ENCODE measurements around the gene SEC22B.
"Not testable (repeated sequence)": the region's sequence is repeated elsewhere in the genome, so short reads cannot be mapped to it uniquely, and the experiment has no call there.

The SEC22B gene

DNA sequence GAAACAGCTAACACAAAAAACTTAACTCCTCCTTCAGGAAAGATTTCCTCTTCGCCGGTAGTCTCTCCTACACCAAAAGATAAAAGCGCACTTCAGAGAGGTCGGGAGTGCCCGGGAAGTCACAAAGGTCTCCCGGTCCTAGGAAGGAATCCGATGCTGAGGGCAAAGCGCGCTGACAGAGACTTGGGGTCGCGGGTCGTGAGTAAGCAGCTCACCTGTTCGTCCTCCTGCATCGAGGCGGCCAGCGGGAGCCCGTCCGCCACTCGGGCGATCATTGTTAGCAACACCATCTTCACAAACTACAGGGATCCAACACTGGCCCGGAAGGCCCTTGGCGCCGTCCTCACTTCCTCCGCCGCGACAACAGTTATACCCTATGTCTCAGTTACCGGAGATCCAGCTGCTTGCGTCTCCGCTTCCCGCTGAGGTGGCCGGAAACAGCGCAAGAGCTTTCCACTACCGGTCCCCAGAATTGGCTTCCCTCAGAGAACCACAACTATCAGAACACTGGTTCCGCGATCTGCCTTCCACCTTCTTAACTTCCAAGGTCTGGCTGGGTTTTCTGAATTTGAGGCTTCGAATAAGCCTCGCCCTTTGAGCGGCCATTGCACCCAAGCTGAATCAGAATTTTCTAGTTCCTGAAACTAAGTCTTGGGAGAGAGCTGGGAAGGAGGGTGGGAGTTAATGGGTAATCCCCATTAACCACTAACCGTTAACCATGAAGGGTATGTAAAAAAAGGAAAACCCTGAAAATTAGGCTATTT, at the start of gene SEC22B:
Gene SEC22B, minus strand, starts transcription at position 429 of the 764 bp plus-strand sequence. Its CDS starts 139 bp downstream, at position 290.
- FAIRE-seq = no peak
- DNase-seq (ENCODE audit: low spot score) = peak; percentile 91

DNA sequence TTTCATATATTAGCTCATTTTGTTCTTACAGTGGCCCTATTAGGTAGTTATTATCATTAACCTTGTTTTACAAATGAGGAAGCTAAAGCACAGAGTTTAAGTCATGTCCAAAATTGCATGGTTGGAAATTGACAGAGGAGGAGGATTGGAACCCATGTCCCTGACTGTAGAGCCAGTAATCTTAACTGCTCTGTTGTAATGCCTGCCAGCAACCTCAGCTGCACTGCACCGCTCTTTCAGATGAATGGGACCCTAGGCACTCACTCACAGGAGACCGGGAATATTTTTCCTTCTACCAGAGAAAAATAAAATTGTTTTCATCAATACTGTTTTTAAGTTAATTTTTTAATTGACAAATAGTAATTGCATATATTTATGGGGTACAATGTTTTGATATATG, 41.6 kb upstream of the SEC22B start:
- DNase-seq (ENCODE audit: low spot score); FAIRE-seq: not testable (repeated sequence)

DNA sequence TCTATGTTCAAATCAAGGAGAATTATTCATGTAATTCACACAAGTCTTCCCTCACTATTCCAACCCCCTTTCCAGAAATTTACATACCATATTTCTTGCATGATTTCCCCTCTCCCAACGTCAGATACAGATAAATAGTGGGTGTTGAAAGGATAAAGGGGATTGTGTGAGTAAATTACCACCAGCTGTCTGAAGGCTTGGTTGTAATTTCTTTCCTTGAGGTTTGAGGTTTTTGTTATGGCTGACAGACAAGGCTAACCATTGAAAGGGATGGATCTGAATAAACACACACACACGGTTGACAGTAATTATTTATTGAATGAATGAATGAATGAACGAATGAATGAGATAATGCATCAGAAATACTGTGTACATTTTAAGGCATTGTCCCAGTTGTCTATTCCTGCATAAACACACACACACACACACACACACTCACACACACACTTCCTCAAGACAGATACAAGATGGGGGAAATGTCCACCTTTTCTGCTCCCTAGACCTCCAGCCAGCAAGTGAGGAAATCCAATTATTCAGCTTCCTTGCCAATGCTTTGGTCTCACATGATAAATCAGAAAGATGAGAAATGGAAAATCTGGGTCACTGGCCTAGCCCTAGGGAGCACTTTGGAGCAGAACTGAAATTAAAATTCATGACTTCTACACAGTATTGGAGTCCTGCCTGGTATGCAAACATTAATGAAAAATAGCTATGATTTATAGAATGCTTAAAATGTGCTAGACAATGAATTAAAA, 41.0 kb upstream of the SEC22B start:
- not testable (repeated sequence) for FAIRE-seq; DNase-seq (ENCODE audit: low spot score)

DNA sequence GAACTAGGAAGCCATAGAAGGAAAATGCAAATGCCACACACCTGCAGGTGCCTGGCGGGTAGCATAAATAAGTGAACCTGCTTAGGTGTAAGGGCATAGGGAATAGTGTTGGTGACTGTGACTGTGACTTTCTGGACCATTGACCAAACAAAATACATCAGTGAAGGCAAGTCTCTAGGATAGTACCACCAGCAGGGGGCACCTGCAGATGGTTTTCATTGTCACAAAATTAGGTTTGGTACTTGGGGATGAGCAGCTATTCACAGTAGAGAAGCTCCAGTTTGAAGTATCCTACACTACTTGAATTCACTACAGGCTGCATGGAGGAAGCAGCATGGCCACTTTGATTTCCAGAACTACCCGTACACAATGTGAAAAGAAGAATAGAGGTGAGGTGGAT, 37.3 kb upstream of the SEC22B start:
- FAIRE-seq; DNase-seq (ENCODE audit: low spot score): not testable (repeated sequence)

DNA sequence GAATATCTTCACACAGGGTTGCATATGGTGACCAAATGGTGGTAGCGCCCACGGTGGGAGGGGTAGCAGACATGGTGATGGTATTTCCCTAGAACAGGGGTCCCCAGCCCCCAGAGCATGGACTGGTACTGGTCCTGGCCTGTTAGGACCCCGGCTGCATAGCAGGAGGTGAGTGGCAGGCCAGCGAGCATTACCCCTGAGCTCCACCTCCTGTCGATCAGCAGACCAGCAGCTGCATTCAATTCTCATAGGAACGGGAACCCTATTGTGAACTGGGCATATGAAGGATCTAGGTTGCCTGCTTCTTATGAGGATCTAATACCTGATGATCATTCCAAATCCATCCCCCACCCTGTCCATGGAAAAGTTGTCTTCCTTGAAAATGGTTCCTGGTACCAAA, 34.4 kb upstream of the SEC22B start:
- not testable (repeated sequence) for DNase-seq (ENCODE audit: low spot score); FAIRE-seq

DNA sequence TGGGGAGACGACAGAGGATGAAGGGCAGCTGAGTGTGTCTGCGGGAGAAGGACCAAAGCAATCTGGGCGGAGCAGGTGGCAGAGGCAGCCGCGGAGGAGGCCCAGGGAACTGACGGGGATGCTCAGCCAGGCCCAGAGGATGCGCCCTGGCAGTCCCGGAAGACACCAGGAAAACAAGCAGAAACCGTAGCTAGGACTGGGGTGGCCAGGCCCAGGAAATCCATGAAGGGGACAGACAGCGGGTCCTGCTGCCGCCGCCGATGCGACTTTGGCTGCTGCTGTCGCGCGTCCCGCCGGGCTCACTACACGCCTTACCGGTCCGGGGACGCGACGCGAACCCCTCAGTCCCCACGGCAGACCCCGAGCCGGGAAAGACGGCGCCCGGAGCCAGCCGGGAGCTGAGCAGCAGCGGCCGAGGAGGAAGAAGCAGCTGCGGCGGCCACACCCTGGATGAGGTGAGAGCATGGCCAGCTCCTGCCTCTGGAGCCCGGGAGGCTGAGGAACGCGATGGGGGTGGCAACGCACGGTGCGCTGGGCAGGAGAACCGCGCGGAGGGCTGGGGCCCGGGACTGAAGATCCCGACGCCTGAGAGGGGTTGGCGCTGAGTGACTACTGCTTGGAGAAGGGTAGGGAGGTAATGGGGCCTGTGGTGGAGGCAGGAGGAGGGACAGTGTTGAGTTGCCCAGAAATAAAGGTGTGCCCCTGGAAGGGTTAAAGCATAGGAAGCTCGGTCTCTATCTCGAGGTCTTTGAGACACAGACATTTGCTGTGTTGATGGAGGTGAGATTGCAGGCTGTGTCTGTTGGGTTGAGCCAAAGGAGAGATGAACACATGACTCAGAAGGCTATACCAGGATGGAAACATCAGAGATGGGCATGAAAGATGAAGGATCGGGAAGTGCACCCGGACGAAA, 20.8 kb upstream of the SEC22B start:
- DNase-seq (ENCODE audit: low spot score); FAIRE-seq: not testable (repeated sequence)

DNA sequence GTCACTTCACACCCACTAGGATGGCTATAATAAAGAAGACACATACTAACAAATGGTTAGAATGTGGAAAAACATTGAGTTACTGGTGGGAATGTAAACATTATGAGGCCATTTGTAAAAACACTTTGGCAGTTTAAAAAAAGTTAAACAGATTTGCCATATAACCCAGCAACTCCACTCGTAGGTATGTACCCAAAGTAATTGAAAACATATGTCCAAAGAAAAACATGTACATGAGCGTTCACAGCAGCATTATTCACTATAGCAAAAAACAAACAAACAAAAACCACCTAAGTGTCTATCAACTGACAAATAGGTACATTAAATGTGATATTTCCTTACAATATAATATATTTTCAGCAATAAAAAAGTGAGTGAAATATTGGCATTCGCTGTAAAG, 12.3 kb upstream of the SEC22B start:
- not testable (repeated sequence) for FAIRE-seq; DNase-seq (ENCODE audit: low spot score)

DNA sequence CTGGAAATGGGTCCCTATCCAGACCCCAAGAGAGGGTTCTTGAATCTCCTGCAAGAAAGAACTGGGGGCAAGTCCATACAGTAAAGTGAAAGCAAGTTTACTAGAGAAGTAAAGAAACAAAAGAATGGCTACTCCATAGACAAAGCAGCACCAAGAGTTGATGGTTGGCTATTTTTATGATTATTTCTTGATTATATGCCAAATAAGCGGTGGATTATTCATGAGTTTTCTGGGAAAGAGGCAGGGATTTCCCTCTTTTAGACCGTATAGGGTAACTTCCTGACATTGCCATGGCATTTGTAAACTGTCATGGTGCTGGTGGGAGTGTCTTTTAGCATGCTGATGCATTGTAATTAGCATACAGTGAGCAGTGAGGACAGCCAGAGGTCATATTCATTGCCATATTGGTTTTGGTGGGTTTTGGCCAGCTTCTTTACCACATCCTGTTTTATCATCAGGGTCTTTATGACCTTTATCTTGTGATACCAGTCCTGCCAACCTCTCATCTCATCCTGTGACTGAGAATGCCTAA, 5.9 kb upstream of the SEC22B start:
- not testable (repeated sequence) for FAIRE-seq; DNase-seq (ENCODE audit: low spot score)

DNA sequence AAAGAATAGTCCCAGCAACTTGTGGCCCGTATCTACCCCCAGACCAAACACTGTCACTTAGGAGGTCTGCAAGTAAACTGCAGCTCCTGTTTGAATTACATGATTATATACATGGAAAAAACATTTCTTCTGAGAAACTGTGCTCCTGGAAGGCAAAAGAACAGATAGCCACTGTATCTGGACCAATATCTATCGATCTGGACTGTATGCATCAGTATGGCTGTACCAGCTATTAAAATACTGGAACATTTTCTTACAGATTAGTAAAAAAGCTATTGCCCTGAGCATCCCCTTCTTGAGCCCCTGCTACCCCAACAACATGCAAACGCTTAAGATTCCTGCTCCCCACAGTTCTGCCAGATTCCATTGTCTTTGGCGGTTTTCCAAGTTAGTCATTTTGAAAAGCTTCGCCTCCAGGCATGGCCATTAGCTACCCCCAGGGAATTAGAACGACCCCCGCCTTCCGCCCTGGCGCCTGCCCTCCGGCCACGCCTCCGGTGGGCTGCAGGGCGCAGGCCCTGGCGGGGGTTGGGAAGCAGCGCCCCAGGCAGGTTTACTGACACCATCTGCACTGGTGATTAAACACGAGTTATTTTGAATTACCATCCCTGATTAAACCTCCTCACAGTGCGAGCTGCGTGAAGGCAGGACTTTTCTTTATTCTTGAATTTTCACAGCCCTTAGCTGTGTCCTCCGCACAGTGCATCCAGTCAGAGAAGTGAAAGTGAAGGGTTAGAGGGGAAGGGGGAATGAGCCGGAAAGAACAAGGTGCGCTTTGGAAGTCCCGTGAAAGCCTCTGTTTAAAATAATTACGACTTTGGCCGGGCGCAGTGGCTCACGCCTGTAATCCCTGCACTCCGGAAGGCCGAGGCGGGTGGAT, 3.7 kb upstream of the SEC22B start:
- FAIRE-seq = not testable (repeated sequence)

DNA sequence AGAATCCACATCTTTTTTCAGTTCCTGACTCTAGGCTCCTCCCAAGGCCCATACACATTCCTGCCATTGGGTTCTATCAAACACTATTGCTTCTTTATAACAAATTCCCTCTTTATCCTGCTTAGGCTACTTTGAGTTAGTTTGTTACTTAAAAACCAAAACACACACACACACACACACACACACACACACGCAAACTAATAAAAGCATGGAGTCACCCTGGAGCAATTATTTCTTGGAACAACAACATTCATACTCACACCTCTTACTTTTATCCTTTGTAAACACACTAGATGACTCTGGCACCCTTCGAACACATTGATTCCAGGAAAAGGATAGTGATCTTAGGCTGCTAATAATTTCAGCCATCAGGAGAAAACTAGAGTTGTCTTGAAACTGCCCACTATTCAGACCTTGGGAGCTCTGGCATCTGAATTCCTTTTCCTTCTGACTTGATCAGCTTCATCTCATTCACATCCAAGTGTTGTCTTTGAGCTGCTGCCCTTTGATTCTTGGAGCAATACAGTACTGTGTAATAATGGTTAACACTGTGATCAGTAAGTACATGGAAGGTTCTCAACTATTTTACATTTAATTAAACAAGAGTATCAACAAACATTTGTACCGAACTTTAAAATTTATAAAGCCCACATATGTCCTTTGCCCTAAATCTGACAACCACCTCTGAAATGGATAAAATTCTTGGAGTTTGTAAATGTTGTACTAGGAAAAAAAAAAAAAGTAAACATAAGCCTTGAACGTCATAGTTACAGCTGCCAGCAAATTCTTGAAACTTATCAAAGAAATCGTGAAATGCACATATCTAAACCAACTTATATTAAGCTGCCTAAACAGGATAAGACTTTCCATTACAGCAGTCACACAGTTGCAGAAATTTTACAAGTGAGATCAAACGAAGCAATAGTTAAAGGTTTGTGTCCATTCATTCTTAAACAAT, 2.8 kb upstream of the SEC22B start:
- DNase-seq (ENCODE audit: low spot score) = peak; percentile 3
- no peak for FAIRE-seq

More for the DNA sequence above, 3.7 kb upstream of the SEC22B start:
- peak; percentile 8 for DNase-seq (ENCODE audit: low spot score)

DNA sequence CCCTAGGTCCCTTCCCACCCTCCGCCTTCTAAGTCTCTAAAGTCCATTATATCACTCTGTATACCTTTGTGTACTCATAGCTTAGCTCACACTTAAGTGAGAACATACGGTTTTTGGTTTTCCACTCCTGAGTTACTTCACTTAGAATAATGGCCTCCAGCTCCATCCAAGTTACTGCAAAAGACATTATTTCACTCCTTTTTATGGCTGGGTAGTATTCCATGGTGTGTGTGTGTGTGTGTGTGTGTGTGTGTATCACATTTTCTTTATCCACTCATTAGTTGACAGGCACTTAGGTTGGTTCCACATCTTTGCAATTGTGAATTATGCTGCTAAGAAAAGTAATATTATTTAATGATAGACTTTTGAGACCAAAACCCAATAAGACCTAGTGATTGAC, 1.7 kb upstream of the SEC22B start:
- FAIRE-seq; DNase-seq (ENCODE audit: low spot score): not testable (repeated sequence)

DNA sequence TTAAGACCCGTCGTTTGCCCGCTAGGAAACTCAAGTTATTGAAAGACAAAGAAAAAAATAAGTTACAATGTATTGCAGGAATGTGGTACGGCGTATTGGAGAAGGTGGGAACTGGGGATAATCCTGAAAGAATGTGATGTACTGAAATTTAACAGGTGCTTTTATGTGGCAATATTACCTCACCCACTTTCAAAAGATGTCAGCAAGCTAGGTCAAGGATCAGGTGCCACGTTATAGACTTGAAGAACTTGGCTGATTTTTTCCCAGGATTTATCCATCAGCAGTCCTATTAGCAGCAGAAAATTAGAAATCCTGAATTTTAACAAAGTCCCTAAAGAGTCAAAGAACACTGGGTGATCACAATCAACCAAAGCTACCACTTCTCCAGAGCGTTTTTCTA, 632 bp downstream of the SEC22B start:
- DNase-seq (ENCODE audit: low spot score); FAIRE-seq: not testable (repeated sequence)

DNA sequence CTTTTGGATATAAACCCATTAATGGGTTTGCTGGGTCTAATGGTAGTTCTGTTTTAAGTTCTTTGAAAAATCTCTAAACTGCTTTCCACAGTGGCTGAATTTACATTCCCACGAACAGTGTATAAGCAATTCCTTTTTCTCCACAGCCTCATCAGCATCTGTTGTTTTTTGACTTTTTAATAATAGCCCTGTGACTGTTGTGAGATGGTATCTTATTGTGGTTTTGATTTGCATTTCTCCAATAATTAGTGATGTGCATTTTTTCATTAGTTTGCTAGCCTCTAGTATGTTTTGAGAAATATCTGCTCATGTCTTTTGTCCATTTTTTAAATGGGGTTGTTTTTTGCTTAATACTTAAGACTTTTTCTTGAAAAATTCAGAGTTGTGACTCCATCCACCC, 11.6 kb downstream of the SEC22B start:
- not testable (repeated sequence) for FAIRE-seq; DNase-seq (ENCODE audit: low spot score)

DNA sequence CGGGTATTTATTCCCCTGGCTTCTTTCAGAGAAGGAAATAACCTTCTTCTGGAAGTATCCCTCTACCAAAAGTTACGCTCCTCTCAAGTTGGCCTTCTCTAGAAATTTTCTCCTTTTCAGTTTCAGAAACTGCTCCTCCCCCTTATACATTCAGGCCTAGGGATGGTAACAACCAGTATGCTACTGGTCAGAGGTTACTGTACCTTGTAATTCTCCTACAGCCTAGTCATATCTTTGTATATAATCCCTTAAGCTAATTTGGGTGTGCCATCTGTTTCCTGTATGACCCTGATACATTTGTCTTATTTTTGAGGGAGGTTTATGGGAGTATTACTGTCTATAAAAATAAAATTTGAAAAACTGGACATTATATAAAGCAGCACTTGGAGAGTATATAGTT, 14.3 kb downstream of the SEC22B start:
- not testable (repeated sequence) for FAIRE-seq; DNase-seq (ENCODE audit: low spot score)

DNA sequence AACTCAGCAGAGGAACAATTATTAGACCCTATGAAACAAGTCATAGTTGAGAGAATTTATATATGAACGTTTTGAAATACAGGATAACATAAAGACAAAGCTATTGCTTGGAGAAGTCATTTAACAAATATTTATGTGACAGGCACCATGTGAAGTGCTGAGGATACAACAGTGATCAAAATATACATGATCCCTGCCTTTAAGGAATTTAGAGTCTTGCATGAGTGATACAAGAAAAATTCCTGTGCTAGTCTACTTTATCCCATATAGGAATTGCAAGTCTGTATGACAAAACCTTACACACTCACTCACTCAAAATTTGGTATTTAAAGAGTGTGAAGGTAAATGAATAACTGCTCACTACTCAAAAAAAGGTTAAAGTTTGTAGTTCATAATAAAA, 17.8 kb downstream of the SEC22B start:
- DNase-seq (ENCODE audit: low spot score); FAIRE-seq: not testable (repeated sequence)

DNA sequence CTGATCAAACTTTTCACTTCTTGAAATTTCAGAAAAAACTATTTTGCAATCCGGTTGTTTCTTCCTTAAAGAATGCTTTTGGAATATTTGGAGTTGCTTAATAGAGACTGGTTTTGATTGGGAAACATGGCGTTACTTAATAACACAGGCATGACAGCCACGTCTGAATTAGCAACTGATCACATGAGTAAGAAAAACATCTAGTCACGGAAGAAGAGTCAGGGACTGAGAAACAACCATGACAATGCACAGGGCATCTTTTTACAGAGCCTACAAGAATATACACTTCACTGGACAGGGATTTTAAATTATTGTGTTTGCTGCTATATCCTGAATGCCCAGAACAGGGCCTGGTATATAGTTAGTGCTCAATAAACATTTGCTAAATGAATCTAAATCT, 18.2 kb downstream of the SEC22B start:
- not testable (repeated sequence) for DNase-seq (ENCODE audit: low spot score); FAIRE-seq

DNA sequence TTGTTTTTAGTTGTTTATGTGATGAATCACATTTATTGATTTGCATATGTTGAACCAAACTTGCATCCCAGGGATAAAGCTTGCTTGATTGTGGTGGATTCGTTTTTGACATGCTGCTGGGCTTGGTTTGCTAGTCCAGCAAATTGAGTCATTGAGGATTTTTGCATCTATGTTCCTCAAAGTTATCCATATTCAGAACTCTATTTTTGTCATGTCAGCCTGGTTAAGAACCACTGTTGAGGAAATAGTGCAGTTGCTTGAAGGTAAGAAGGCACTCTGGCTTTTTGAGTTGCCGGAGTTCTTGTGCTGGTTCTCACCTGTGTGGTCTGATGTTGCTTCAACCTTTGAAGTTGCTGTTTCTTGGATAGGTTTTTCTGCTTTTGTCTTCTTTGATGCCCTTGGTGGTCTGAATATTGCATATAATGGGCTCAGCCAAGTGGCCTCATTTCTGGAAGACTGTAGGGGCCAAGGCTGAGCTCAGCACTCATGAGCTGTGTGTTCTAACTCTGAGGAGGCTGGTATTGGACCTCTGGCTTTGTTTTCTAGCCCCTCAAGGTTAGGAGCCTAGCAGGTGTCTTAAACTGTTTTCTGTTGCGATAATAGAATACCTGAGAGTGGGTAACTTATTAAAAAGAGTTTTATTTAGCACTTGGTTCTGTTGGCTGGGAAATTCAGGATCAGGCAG, 26.0 kb downstream of the SEC22B start:
- not testable (repeated sequence) for FAIRE-seq

More for the DNA sequence above, 26.0 kb downstream of the SEC22B start:
- DNase-seq (ENCODE audit: low spot score) = not testable (repeated sequence)
